ENCODE measurements around the gene KCNT2.
"Not testable (repeated sequence)": the region's sequence is repeated elsewhere in the genome, so short reads cannot be mapped to it uniquely, and the experiment has no call there.

KCNT2 gene

DNA sequence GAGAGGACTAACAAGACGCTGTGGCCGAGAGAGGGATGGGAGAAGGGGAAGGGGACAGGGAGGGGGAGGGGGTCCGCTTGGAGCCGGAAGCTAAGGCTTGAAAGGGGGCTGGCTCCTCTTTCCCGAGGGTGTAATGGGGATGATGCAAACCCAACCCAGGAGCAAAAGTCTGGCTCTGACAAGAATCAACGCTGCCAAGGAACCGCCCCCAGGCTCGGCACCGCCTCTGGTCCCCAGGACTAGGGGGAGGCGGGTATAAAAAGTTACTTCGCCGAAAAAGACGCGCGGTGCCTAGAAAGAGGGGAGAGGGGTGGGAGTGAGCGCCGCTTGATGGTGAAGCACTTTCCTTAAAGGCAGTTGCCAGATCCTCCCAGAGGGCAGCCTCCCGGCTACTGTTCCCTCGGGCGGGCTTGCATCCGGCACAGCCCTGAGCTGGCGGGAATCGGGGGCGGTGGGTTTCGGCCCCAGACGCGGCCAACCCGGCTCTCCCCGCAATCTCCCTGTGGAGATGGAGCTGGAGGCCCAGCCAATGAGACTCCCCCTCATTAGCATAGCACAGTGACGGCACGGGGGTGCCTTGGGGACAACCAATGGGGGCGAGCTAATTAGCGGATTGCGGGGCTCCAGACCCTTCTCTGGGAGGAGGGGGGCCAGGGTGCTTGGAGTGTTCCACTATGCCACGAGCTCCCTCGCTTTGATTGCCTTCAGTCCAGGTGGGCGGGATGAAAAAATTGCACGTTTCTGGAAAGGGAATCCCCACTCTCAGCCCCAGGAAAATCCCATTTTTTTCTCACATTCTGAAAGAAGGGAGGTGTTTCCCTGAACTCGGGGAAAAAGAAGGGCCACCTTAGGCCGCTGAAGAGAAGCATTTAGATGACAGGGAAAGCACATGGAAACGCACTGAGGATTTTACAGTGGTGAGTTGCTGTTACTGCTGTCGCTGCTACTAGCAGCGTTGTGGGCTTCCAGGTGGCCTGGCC is at the start of gene KCNT2:
TSS of gene KCNT2 (minus strand) at position 51 of the 980 bp plus-strand sequence. CDS start 131 bp downstream, outside the sequence.
- DNase-seq (ENCODE audit: low read depth), result peak; percentile 69

DNA sequence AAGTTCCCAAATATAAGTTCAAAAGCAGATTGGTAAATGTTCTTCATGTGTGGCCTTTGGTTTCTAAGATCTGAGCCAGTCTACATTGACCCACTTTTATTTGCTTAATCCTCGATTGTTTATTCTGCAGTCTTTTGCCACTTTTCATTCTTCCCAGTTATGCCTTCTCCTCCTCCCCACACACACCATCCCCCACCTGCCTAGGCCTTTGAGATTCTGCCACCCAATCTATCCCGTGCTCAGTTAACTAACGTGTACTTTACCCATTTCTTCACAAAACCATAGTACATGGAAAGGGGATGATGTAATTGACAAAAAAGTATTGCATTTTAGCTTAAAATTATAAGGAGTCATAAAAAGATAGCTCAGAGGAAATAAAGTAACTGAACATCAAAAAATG is 47.3 kb upstream of the KCNT2 start:
- no peak for DNase-seq (ENCODE audit: low read depth)

DNA sequence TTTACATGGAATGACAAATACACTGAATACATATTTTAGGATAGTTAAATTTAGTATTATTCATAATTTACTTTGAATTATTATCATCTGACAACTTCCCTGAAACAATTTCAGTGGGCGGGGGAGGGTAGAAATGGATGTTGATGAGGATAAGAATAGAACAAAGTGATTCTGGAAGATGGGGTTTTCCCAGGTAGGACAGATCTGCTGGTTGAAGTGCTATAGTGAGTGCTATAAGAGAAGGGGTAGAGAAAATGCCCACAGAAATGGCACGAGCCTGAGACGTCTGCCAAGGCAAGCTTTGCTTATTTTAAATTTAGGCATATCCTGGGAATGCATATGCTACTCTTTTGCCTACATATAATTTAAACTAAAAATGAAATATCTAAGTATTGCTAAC is 46.8 kb upstream of the KCNT2 start:
- no peak for DNase-seq (ENCODE audit: low read depth)

DNA sequence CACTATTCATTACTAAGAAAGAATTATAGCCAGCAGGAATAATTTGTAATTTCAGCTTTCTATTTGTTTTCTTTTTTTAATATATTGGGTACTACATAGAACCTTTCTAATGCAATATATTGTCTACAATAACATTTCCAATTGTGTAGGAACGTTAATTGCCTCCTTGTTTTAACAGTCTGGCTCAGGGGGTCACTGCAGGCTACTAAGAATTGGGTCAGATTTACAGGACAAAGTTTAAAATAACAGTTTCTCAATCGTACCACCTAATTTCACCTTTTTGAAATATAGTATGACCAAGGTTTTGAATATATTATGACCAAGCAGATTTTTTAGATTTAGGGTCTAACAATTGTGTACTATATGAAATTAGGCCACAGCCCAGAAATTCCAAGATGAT is 46.0 kb upstream of the KCNT2 start:
- DNase-seq (ENCODE audit: low read depth), result no peak

DNA sequence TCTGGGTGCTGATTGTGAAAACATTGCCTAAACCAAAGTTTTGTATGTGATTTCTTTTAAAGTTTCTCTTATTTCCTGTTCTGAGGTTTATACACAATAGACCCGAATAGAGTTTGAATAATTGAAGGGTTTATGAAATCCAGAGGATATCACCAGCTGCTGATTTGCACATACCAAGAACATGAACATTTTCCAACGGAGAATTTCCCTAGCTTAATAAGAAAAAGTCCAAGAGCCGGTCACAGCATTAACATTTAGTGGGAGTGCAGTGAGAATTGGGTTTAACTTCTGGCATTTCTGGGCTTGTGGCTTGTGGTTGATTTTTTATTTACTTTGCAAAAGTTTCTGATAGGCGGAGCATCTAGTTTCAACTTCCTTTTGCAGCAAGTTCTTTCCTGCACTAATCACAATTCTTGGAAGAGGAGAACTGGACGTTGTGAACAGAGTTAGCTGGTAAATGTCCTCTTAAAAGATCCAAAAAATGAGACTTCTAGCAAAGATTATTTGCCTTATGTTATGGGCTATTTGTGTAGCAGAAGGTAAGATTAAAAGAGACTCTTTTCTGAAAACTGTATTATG is 43.5 kb upstream of the KCNT2 start, which contains the start of gene CFH:
TSS of gene CFH (plus strand) at position 407 of the 579 bp plus-strand sequence. CDS start at position 482, 75 bp downstream.
- DNase-seq (ENCODE audit: low read depth), result peak; percentile 51

DNA sequence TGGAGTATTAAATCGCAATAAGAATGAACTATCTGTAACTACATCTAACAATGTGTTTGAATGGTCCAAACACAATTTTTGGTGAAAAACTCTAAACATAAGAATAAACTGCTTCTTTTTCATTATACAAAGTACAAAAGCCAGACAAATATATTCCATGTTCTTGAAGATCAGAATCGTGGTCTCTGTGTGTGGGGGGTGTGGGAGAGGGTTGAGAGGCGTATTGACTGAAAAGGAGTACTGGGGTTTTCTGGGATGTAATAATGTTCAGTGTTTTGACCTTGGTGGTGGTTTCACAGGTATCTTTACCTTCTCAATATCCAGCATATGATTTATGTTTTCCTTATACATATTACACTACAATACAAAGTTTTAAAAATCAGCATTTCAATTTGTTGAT is 42.8 kb upstream of the KCNT2 start:
- no peak for DNase-seq (ENCODE audit: low read depth)

DNA sequence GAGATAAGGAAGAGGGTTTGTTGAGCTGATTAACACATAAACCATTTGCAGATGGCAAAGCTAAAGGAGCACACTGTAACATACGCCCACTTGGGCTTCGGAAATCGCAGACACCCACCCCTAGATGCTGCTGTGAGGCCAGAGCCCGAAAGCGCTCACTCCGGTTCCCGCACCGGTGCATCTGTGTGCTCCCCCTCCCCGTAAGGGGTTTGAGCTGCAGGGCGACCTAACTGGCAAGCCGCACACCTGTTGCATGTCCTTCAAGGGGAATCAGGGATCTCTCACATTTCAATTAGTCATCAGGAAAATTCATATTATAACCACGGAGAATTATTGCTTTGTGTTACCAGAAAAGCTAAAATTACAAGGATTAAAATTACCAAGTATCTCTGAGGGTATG is 42.2 kb upstream of the KCNT2 start:
- DNase-seq (ENCODE audit: low read depth), result no peak

DNA sequence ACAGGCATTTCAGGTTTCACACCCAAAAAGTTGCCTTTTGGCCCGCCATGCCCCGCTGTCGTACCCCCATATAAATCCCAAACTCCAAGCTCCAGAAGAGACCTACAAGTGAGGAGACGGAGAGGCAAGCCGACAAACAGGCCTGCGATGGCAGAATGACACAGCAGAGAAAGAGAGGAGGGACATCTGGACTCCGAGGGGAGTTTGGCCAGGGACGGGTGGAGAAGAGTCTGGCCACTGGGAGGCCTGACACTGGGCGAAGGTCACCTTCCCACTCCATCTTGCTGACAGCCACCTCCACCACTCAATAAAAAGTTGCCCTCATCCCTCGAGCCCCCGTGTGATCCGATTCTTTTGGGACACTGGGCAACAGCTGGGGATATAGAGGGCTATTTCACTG is 41.8 kb upstream of the KCNT2 start:
- DNase-seq (ENCODE audit: low read depth), result no peak

DNA sequence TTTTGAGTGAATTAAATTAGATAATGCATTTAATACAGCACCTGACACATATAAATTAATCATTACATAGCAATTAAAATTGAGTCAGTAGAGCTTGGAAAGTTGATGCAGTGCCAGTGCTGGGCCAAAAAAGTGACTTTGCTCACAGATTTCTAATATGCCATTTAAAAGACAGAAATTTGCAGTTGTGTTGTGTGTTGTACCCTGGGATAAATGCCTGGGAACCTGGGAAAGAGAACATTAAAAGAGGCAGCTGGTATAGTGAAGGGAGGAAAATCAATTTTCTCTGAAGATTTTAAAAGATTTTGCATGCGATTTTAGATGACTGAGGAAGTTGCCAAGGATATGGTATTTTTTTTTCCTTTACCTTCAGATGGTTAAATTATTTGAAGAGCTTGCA is 32.7 kb upstream of the KCNT2 start:
- DNase-seq (ENCODE audit: low read depth), result no peak

DNA sequence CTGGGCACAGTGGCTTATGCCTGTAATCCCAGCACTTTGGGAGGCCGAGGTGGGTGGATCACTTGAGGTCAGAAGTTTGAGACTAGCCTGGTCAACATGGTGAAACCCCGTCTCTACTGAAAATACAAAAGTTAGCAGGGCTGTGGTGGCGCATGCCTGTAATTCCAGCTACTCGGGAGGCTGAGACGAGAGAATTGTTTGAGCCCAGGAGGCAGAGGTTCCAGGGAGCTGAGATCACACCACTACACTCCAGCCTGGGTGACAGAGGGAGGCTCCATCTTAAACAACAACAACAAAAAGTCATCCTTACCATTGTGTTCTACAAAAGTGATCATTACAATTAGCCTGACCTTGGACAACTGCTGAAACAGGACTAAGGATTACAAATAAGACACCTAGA is 31.1 kb upstream of the KCNT2 start:
- not testable (repeated sequence) for DNase-seq (ENCODE audit: low read depth)

DNA sequence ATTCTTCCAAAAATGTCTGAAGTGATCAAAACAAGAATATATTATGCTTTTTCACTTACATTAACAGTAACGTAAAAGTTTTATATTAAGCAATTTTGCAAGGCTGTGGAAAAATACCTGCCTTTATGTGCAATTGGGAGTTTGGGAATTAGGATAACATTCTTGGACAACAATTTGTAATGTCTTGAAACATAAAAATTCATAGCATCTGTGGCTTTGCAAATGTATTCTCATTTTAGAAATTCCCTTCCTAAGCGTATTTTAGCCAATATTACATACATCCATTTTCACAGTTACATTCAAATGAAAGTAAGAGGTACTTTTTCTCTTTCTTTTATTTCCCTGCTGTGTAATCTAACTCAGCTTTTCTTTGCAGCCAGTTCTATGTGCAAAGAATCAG is 30.2 kb upstream of the KCNT2 start:
- no peak for DNase-seq (ENCODE audit: low read depth)

DNA sequence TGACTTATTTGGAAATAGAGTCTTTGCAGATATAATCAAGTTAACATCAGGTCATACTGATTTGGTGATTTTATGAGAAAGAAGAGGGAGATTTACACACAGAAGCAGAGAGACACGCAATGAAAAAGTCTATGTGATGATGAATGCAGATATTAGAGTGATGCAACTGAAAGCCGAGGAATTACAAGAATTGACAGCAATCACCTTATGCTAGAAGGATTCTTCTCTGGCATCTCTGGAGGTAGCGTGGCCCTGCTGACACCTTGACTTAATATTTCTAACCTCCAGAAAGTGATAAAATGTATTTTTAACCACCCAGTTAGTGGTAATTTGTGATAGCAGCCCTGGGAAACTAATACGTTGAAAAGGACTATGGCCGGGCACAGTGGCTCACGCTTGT is 29.4 kb upstream of the KCNT2 start:
- no peak for DNase-seq (ENCODE audit: low read depth)

DNA sequence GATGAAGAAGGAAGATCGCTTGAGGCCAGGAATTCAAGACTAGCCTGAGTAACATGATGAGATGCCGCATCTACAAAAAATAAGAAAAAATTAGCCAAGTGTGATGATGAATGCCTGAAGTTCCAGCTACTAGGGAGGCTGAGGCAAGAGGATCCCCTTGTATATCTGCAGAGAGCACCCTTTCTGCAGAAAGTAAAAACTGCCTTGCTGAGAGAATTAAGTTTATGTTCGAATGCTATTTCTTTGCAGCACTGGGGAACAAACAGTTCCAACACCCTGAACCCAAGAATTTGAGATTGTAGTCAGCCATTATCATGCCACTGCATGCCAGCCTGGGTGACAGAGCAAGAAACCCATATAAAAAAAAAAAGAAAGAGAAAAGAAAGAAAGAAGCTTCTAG is 20.6 kb upstream of the KCNT2 start:
- DNase-seq (ENCODE audit: low read depth), result no peak

DNA sequence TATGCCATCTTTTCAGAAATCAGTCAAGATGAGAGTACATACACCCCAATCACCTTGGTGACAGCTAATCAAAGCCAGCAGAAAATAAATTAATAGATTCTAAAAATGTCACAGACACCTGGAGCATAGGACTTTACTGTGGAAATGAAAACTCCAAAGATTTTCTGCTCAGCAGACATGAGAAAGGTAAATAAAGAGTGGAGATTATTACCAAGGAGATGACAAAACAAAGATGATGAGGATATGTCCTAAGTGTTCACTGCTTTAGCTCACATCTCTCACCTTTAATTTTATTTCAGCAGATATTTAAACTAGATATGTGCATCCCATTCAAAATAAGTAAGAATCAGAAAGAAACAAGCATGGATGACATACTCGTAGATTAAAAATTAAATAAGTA is 14.8 kb upstream of the KCNT2 start:
- DNase-seq (ENCODE audit: low read depth), result no peak

DNA sequence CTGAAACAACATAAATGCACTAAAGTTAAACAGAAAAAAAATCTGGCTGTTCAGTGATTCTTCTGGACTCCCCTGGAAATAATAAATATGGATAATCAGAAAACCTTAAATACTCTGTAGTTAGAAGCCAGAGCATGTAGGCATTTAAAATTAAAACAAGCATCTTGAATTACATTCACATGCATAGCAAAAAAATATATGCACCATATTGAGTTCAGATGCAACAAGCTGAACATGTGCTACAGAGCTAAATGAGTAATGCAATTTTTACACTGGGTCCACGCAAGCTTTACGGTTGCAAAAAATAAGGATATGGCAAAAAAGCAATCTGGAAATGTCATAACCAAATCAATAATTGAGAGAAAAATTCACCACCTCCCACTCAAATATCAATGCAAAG is 11.5 kb upstream of the KCNT2 start:
- no peak for DNase-seq (ENCODE audit: low read depth)

DNA sequence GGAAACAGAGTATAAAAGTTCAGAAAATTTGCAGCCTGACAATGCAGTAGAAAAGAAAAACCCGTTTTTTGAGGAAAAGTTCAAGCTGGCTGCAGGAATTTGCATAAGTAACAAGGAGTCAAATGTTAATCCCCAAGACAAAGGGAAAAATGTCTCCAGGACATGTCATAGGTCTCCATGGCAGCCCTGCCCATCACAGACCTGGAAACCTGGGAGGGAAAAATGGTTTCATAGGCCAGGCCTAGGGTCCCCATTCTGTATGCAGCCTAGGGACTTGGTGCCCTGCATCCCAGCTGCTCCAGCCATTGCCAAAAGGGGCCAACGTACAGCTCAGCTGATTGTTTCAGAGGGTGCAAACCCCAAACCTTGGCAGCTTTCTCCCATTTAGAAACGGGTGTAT is 3.6 kb upstream of the KCNT2 start:
- no peak for DNase-seq (ENCODE audit: low read depth)

DNA sequence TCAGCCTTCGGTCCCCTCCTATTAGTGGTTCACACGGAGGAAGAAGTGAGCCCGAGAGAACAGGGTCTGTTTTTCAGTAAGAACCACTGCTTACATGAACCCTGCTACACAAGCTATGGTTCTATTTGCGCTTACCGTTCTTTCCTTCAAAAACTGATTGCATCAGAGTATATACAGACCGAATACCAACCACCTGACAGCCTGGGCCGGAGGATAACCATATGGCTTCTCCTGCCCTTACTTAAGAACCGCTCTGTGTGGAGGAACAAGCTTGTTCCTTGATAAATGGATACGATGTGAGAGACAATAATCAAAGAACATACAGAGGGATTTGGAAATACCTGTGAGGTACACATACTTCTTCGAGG is 1.1 kb upstream of the KCNT2 start:
- no peak for DNase-seq (ENCODE audit: low read depth)

DNA sequence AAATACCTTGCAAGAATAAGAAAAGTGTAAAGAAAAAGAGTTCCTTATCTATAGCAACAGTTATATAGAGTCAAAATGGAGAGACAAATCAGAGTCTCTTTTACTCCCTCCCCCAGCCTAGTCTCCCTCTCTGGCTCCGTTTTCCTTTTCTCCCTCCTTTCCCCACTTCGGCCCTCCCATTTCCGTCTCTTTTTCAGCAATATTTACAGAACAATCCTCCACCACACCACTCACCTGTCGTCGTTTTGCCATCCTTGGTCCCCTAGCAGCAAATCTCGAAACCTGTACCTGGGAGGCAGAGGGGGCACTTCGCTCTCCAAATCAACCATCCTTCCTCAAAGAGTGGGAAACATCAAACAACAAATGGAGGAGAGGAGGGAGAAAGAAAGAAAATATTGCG is 259 bp downstream of the KCNT2 start:
- DNase-seq (ENCODE audit: low read depth), result no peak

DNA sequence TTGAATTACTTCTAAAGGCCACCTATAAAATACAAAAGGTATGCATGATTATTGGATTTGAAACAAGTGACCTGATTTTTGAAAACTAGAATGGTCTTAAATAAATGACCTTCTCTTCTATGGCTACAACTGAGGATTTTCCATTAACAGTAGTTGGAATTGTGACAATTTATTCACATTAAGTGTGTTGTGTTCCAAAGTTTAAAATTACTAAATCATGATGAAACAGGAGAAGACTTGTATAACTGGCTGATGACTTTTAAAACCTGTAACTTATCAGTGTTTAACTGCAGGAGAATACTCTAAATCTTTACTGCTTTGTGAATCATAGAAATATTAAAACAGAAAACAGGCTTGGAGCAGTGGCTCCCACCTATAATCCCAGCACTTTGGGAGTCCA is 4.6 kb downstream of the KCNT2 start:
- DNase-seq (ENCODE audit: low read depth), result no peak

DNA sequence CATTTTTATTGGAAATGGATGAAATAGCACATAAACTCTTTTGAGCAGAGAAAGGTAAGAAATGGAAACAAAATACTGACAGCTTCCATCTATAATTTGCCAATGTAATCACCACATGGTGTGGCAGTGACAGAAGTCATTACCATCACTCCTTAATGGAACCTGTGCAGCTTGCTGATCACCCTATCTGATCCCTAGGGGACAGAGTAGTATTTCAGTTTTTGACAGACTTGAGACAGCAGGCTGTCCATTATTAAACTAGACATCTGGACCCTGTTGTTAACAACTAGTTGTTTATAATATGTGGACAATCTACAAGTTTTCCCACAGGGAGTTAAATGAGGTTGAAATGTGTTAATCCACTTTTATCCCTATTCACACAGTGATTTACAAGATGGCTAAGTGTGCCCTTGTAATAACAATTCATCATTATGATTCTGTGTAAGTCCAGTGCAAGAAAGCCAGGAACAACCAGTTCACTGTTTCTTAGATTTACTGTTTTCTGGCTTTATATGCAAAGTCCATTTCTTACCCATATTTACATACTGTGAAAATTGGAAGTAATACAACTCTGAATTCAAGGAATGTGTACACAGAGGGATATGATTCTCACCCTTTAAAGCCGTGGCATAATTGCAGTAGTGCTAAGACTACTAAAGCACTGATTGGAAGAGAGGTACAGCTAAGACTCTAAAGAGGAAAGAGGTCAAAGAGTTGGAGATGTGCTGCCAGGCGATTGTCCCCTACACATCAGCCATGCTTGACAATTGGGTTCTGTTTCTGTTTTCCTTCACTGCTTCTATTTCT is 9.1 kb downstream of the KCNT2 start:
- DNase-seq (ENCODE audit: low read depth), result no peak

DNA sequence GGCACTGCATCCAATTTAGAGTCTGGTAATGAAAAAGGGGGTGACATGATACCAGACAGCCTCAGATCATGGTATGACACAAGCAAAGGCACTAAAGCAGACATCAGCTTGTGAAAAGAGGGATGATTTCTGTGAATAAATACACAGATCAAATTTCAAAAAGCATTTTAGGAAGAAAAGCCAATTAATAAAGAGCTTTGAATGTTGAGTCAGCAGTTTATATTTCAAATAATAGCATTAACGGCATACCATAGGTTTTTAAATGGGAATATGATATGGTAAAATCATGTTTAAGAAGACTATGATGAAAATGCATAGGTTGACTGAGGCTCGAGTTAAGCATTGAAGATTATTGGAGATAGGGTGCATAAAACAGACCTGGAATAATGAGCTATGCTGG is 13.5 kb downstream of the KCNT2 start:
- no peak for DNase-seq (ENCODE audit: low read depth)

DNA sequence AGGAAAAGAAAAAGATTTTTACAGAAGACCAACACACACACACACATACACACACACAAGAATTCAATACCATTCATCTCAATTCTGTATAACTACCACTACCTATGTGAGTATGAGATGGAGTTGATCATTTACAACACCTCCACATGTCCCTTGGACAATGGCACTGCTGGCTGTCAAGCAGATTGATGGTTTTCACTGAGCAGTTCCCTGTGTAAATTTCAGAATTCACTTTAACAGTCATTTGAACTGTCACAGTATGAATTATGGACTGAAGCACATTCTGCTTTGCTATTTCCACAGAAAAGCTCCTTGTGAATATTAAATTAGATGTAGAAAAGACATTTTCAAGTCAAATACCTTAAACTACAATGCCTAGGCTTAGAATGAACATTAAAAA is 14.3 kb downstream of the KCNT2 start:
- DNase-seq (ENCODE audit: low read depth), result no peak

DNA sequence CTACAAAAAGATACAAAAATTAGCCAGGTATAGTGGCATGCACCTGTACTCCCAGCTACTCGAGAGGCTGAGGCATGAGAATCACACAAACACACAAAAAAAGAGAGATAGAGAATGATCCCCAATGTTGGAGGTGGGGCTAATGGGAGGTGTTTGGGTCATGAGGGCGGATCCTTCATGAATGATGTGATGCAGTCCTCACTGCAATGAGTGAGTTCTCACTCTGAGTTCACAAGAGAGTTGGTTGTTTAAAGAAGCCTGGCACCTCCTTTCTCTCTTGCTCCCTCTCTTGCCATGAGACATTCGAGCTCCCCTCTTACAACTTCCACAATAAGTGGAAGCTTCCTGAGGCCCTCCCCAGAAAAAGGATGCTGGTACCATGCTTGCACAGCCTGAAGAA is 17.3 kb downstream of the KCNT2 start:
- no peak for DNase-seq (ENCODE audit: low read depth)
